ENCODE data around the gene USP16. TPM values are rescaled to one million over a fixed set of nuclear protein-coding genes. Genes with fewer than 3 reads are reported as not detected.
"Not testable (repeated sequence)": the region's sequence is repeated elsewhere in the genome, so short reads cannot be mapped to it uniquely, and the experiment has no call there.

USP16 gene
- total RNA-seq, 1 experiment from 2014 or later, result 39.3 TPM

DNA sequence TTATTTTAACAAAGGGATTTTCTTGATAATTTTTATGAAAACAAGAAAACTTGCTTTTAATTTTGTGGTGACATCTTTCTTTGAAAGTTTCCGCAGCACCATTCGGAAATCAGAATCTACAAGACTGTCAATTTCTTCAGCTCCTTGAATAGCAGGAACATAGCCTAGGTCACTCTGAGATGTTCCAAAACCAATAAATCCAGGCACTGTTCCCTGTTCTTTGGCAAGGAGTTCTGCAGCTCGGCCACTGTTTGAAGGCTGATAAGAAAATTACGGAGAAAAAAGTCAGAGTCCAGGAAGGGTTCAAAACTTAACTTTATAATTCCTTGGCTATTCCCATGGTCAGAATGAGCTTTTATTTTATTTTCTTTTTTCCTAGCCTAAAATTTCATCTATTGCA is 37.8 kb upstream of the USP16 start:
- H3K36me3 Mint-ChIP-seq (ENCODE audit: insufficient read depth, unreplicated experiment), result peaks cover 62% of the 10 kb centered on the region
- no peak for DNase-seq (ENCODE audit: unreplicated experiment)
- BruUV-seq (replicated peaks), result no TSS peak
- H3K27me3 Mint-ChIP-seq (ENCODE audit: insufficient read depth, unreplicated experiment), result no peaks in the 10 kb centered on the region
- no peak overlapping the region for H3K4me3 Mint-ChIP-seq (ENCODE audit: unreplicated experiment)
- H3K9me3 Mint-ChIP-seq (ENCODE audit: unreplicated experiment), result no peaks in the 10 kb centered on the region
- POLR2A ChIA-PET, result no interaction called here
- CTCF ChIA-PET, result no interaction called here
- intact Hi-C loops (cut with micrococcal nuclease), result loop anchor here (2.0 kb wide), 1 partner anchor 72 kb away; no protein-coding TSS in a partner anchor
- TF ChIP-seq, protein P1, sequence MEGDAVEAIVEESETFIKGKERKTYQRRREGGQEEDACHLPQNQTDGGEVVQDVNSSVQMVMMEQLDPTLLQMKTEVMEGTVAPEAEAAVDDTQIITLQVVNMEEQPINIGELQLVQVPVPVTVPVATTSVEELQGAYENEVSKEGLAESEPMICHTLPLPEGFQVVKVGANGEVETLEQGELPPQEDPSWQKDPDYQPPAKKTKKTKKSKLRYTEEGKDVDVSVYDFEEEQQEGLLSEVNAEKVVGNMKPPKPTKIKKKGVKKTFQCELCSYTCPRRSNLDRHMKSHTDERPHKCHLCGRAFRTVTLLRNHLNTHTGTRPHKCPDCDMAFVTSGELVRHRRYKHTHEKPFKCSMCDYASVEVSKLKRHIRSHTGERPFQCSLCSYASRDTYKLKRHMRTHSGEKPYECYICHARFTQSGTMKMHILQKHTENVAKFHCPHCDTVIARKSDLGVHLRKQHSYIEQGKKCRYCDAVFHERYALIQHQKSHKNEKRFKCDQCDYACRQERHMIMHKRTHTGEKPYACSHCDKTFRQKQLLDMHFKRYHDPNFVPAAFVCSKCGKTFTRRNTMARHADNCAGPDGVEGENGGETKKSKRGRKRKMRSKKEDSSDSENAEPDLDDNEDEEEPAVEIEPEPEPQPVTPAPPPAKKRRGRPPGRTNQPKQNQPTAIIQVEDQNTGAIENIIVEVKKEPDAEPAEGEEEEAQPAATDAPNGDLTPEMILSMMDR (IDR thresholded peaks at IDR 0.05; ENCODE audit: unreplicated experiment), result no peak
- H3K4me1 Mint-ChIP-seq (ENCODE audit: insufficient read depth, unreplicated experiment), result peaks cover 16% of the 10 kb centered on the region
- H3K27ac Mint-ChIP-seq (ENCODE audit: low read depth, unreplicated experiment), result no peak overlapping the region

DNA sequence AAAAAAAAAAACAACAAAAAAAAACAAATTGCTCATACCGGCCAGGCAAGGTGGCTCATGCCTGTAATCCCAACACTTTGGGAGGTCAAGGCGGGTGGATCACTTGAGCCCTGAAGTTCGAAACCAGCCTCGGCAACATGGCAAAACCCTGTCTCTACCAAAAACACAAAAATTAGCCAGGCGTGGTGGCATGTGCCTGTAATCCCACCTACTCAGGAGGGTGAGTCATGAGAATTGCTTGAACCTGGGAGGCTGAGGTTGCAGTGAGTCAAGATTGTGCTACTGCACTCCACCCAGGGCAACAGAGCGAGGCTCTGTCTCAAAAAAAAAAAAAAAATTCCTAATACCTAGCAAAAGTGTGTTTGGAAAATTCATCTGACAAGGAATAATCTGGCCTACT is 36.3 kb upstream of the USP16 start:
- H3K9me3 Mint-ChIP-seq (ENCODE audit: unreplicated experiment); intact Hi-C loops (cut with micrococcal nuclease); CTCF ChIA-PET; H3K27me3 Mint-ChIP-seq (ENCODE audit: insufficient read depth, unreplicated experiment); BruUV-seq (replicated peaks): not testable (repeated sequence)
- peak; percentile 64 for DNase-seq (ENCODE audit: unreplicated experiment)
- POLR2A ChIA-PET, result interaction anchor here (0.7 kb wide), 1 partner anchor 188 kb away, joined by 3 read pairs; no protein-coding TSS in a partner anchor
- H3K27ac Mint-ChIP-seq (ENCODE audit: low read depth, unreplicated experiment), result peak overlapping the region; percentile 90
- H3K36me3 Mint-ChIP-seq (ENCODE audit: insufficient read depth, unreplicated experiment), result peaks cover 51% of the 10 kb centered on the region
- peak overlapping the region; percentile 9 for H3K4me3 Mint-ChIP-seq (ENCODE audit: unreplicated experiment)
- H3K4me1 Mint-ChIP-seq (ENCODE audit: insufficient read depth, unreplicated experiment), result peaks cover 21% of the 10 kb centered on the region

DNA sequence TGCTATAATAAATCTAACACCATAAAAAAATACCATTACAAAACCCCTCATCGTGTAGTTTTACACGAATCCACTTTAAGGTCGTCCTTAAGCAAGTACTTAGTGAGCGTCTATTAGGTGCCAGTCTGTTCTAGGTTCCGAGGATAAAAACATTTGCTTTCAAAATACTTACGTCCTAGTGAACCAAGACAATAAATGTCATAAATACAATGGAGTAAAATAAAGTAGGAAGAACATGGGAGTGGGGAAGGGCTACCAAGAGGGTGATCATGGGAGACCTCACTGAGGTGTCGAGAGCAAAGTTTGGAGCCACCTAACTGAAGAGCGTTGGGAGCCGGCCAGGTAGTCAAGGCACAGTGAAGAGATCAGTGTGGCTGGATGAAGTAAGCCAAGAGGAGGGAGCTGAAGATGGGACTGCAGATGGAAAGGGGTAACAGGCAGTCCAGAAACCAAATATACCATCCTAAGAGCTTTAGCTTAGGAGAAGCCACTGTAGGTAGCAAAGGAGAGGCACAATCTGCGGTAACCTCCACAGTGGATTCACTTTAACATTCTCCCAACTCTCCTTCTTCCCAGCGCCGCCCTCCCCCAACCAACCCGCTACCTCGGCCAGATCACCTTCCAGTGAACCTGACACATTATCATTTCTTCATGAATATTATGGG is 32.5 kb upstream of the USP16 start:
- CTCF ChIA-PET, result interaction anchor here (1.0 to 1.2 kb wide), 2 partner anchors 9 to 12 kb away, joined by 3 read pairs; no protein-coding TSS in a partner anchor
- TF ChIP-seq, protein P1 (IDR thresholded peaks at IDR 0.05; ENCODE audit: unreplicated experiment), result no peak
- Mint-ChIP-seq H3K4me1 (ENCODE audit: insufficient read depth, unreplicated experiment) (peaks cover 22% of the 10 kb centered on the region), H3K9me3 (ENCODE audit: unreplicated experiment) (no peaks in the 10 kb centered on the region), H3K36me3 (ENCODE audit: insufficient read depth, unreplicated experiment) (peaks cover 13% of the 10 kb centered on the region), H3K27me3 (ENCODE audit: insufficient read depth, unreplicated experiment) (no peaks in the 10 kb centered on the region), H3K4me3 (ENCODE audit: unreplicated experiment) (peak overlapping the region; percentile 95), H3K27ac (ENCODE audit: low read depth, unreplicated experiment) (peak overlapping the region; percentile 99)
- peak; percentile 13 for DNase-seq (ENCODE audit: unreplicated experiment)
- intact Hi-C loops (cut with micrococcal nuclease), result loop anchor here (1.0 to 2.0 kb wide), 2 partner anchors 10 to 33 kb away; partner anchors contain the start of gene USP16
- BruUV-seq (replicated peaks), result no TSS peak
- POLR2A ChIA-PET, result interaction anchor here (0.8 to 3.1 kb wide), 10 partner anchors 11 to 387 kb away, joined by 3 to 79 read pairs (median 4); partner anchors contain the start of genes CCT8, RWDD2B and USP16

DNA sequence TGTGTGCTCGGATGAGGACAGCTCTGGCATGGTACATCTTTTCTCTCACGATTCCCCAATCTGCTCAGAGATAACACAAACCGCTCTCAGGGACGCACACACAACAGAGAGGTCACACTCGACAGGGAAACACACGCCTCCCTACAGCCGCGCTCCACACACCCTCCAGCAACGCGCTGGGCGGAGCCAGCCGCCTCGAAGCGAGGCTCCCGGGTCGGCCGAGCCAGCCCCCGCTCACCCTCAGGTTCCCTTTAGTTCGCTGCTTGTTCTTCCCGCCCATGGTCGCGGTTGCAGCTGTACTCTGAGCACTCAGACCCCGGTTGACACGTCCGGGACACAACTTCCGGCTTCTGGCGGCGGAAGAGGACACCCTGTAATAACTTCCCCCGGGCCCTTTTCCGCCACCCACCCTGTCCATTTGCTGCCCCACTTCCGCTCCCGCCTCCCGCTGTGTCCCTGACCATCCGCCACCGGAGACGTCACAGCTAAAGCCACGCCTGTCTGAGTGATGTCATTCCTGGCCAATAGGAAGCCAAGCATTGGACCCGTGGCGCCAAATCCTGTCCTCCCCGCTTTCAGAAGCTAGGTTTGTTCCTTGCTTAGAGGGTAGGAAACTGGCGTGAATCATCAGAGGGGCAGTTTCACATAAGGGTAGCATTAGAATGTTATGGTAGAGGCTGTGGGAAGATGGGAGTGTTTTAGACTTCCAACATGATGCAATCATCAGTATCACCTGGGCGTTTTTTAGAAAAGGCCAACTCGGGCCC is 31.8 kb upstream of the USP16 start, which contains the start of gene LTN1:
TSS of gene LTN1 (minus strand) at position 352 of the 767 bp plus-strand sequence. CDS start at position 280, 72 bp downstream.
- Mint-ChIP-seq H3K4me3 (ENCODE audit: unreplicated experiment) (peak within 1 kb of the TSS; percentile 95), H3K36me3 (ENCODE audit: insufficient read depth, unreplicated experiment) (peaks cover 7% of the 10 kb centered on the region), H3K27ac (ENCODE audit: low read depth, unreplicated experiment) (peak within 1 kb of the TSS; percentile 99), H3K9me3 (ENCODE audit: unreplicated experiment) (no peaks in the 10 kb centered on the region), H3K27me3 (ENCODE audit: insufficient read depth, unreplicated experiment) (no peaks in the 10 kb centered on the region), H3K4me1 (ENCODE audit: insufficient read depth, unreplicated experiment) (peaks cover 22% of the 10 kb centered on the region)
- intact Hi-C loops (cut with micrococcal nuclease), result loop anchor here (1.0 to 2.0 kb wide), 2 partner anchors 10 to 32 kb away; partner anchors contain the start of gene USP16
- no TSS peak for BruUV-seq (replicated peaks)
- peak; percentile 99 for DNase-seq (ENCODE audit: unreplicated experiment)
- ChIA-PET POLR2A (interaction anchor here (0.6 to 3.1 kb wide), 16 partner anchors 10 to 1677 kb away, joined by 3 to 79 read pairs (median 3); partner anchors contain the start of genes CCT8, RWDD2B and USP16), CTCF (interaction anchor here (1.0 to 1.2 kb wide), 2 partner anchors 10 to 13 kb away, joined by 3 read pairs; no protein-coding TSS in a partner anchor)
- TF ChIP-seq, protein P1 (IDR thresholded peaks at IDR 0.05; ENCODE audit: unreplicated experiment), result no peak

All from MCF 10A (cell line).